HepG2 (cell line): ENCODE results near the gene JAK1. TPM values are rescaled to one million over a fixed set of nuclear protein-coding genes. Genes with fewer than 3 reads are reported as not detected.

Source experiments
- MTF2 ChIP-seq: sonication (generic); formaldehyde crosslinking; IDR thresholded peaks from 2 replicates; pipeline ENCODE4 v1.5.0; 2020; ENCODE audit warnings: missing genetic modification reagents, borderline replicate concordance
- NONO ChIP-seq, 2 experiments: fragments of 450-650 bp in 1 of 2; sonication (generic) in 1 of 2; formaldehyde crosslinking in 1 of 2; IDR thresholded peaks in 1 of 2; conservative IDR thresholded peaks in 1 of 2; 2 replicates each; pipeline versions ENCODE4 v1.6.1 to v1.8.0; 2017 to 2022; ENCODE audit warnings: mild to moderate bottlenecking in 1 of 2, missing genetic modification reagents in 1 of 2, moderate library complexity in 1 of 2
- NRL ChIP-seq: sonication (generic); formaldehyde crosslinking; IDR thresholded peaks from 2 replicates; pipeline ENCODE4 v1.5.0; 2020; ENCODE audit warnings: missing genetic modification reagents, mild to moderate bottlenecking, moderate library complexity, borderline replicate concordance
- RBFOX2 ChIP-seq: fragments of 200-400 bp; formaldehyde crosslinking; IDR thresholded peaks from 2 replicates; pipeline ENCODE4 v1.6.1; 2017; ENCODE audit warnings: low read depth, mild to moderate bottlenecking, low read length
- REL ChIP-seq: sonication (generic); formaldehyde crosslinking; conservative IDR thresholded peaks from 2 replicates; pipeline ENCODE4 v1.8.0; 2022; ENCODE audit warnings: mild to moderate bottlenecking, missing genetic modification reagents, moderate library complexity
- SNAI1 ChIP-seq: sonication (generic); formaldehyde crosslinking; IDR thresholded peaks from 2 replicates; pipeline ENCODE4 v1.5.0; 2020; ENCODE audit warnings: mild to moderate bottlenecking, missing genetic modification reagents, borderline replicate concordance
- SNRNP70 ChIP-seq: fragments of 200-400 bp; formaldehyde crosslinking; IDR thresholded peaks from 2 replicates; pipeline ENCODE4 v1.6.1; 2017; ENCODE audit warnings: mild to moderate bottlenecking, low read depth, low read length, moderate library complexity
- SSRP1 ChIP-seq: IDR thresholded peaks from 2 replicates; pipeline ENCODE4 v1.6.1; 2016; ENCODE audit warnings: control low read depth
- THAP11 ChIP-seq: IDR thresholded peaks from 2 replicates; pipeline ENCODE4 v1.6.1; 2016; ENCODE audit warnings: missing biosample characterization, missing genetic modification reagents
- THYN1 ChIP-seq: sonication (generic); formaldehyde crosslinking; IDR thresholded peaks from 2 replicates; pipeline ENCODE4 v1.8.1; 2023; ENCODE audit warnings: low read depth, mild to moderate bottlenecking, moderate library complexity, missing genetic modification reagents, borderline replicate concordance
- ZKSCAN5 ChIP-seq: sonication (generic); formaldehyde crosslinking; IDR thresholded peaks from 2 replicates; pipeline ENCODE4 v1.5.1; 2020; ENCODE audit warnings: mild to moderate bottlenecking, missing genetic modification reagents
- ZNF30 ChIP-seq: sonication (generic); formaldehyde crosslinking; IDR thresholded peaks from 2 replicates; pipeline ENCODE4 v1.5.0; 2020; ENCODE audit warnings: mild to moderate bottlenecking, missing genetic modification reagents
- ZNF746 ChIP-seq: sonication (generic); formaldehyde crosslinking; IDR thresholded peaks from 2 replicates; pipeline ENCODE4 v1.8.0; 2022; ENCODE audit warnings: mild to moderate bottlenecking, missing genetic modification reagents
- polyA plus RNA-seq, 8 experiments: library from polyadenylated mRNA; depleted of rRNA in 3 of 8; stranded (reverse) in 7 of 8; unstranded in 1 of 8; fragments of >200 nt; fragmentation: Illumina TruSeq in 4 of 8; extraction: Trizol in 4 of 8; gene quantifications; 2 replicates each; pipeline versions ENCODE4 v1.2.1 to v1.2.3, GENCODE V29; 2011 to 2016; ENCODE audit warnings: low read depth in 4 of 8, missing spikeins in 1 of 8, mixed read lengths in 1 of 8; ENCODE audit not compliant: insufficient read depth in 1 of 8
- total RNA-seq, 5 experiments: library from RNA; depleted of rRNA; stranded (reverse); fragments of >200 nt; fragmentation: Illumina TruSeq; extraction: Trizol; gene quantifications; 2 replicates each; pipeline ENCODE4 v1.2.3, GENCODE V29; 2016; ENCODE audit warnings: low read depth in 1 of 5
- TF ChIP-seq, protein P1 (sequence below): sonication (generic); formaldehyde crosslinking; IDR thresholded peaks from 2 replicates; pipeline ENCODE4 v1.4.0; 2020; ENCODE audit warnings: mild to moderate bottlenecking, missing genetic modification reagents

JAK1 gene
- total and polyA plus RNA-seq, 2 of the 13 experiments (the other 11 are each of a cell fraction or from before 2014, with no cell fraction given): 23.9 to 42.4 TPM

DNA sequence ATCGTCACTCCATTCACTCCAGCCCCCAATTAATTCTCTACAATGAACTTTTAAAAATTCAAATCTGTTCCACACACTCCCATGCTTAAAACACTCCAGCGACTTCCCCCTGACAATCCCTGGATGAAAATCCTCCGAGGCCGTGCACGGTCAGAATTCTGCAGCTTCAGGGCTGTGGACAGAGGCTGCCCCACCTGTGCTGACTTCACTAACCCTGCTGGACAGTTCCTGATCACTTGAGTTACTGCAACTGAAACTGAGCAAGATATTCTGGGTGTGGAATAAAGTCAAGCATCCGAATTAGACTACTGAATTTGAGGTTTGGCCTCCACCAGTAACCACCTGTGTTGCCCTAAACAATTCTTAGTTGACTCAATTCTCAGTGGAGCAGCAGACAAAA is 1.0 kb upstream of the JAK1 start (continued):
- TF ChIP-seq NONO (IDR thresholded peaks at IDR 0.05) (no peak), NONO (CRISPR knock-in tag; conservative IDR thresholded peaks at IDR 0.05) (no peak), SSRP1 (CRISPR knock-in tag) (no peak), SNRNP70 (no peak), ZNF30 (CRISPR knock-in tag) (no peak), MTF2 (CRISPR knock-in tag) (no peak), ZKSCAN5 (CRISPR knock-in tag) (no peak), THYN1 (CRISPR knock-in tag) (no peak), RBFOX2 (no peak), ZNF746 (CRISPR knock-in tag) (no peak), REL (CRISPR knock-in tag) (no peak), SNAI1 (peak; percentile 46; the same call in 1 of the 2 replicates), THAP11 (CRISPR knock-in tag) (0 out of 2 replicates have a peak, but pooled peaks have one; percentile 13), NRL (no peak)
- TF ChIP-seq, protein P1, sequence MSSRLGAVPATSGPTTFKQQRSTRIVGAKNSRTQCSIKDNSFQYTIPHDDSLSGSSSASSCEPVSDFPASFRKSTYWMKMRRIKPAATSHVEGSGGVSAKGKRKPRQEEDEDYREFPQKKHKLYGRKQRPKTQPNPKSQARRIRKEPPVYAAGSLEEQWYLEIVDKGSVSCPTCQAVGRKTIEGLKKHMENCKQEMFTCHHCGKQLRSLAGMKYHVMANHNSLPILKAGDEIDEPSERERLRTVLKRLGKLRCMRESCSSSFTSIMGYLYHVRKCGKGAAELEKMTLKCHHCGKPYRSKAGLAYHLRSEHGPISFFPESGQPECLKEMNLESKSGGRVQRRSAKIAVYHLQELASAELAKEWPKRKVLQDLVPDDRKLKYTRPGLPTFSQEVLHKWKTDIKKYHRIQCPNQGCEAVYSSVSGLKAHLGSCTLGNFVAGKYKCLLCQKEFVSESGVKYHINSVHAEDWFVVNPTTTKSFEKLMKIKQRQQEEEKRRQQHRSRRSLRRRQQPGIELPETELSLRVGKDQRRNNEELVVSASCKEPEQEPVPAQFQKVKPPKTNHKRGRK (CRISPR knock-in tag): no peak
